IPS-18a (cell line): ENCODE data around the gene UBE2V1.

ENCODE experiments used
- H3K27ac ChIP-seq: one replicate; pipeline ENCODE4 v1.5.1; 2013; ENCODE audit warnings: low read length
- H3K27me3 ChIP-seq: one replicate; pipeline ENCODE4 v1.6.1; 2013; ENCODE audit warnings: mild to moderate bottlenecking, low read length; ENCODE audit not compliant: control insufficient read depth, insufficient read depth
- H3K36me3 ChIP-seq: one replicate; pipeline ENCODE4 v1.6.1; 2013; ENCODE audit warnings: low read depth, low read length; ENCODE audit not compliant: control insufficient read depth
- H3K4me1 ChIP-seq: one replicate; pipeline ENCODE4 v1.6.1; 2013; ENCODE audit warnings: low read depth, low read length; ENCODE audit not compliant: control insufficient read depth
- H3K4me3 ChIP-seq: one replicate; pipeline ENCODE4 v1.5.1; 2013; ENCODE audit warnings: low read length
- H3K9ac ChIP-seq: one replicate; pipeline ENCODE4 v1.6.1; 2013; ENCODE audit warnings: mild to moderate bottlenecking, low read length, moderate library complexity
- H3K9me3 ChIP-seq: one replicate; pipeline ENCODE4 v1.6.1; 2013; ENCODE audit warnings: low read depth, low read length; ENCODE audit not compliant: control insufficient read depth

Gene UBE2V1

GRCh38 chr20:50043573-50044352 is 69.2 kb downstream of the UBE2V1 start:
- Histone ChIP-seq H3K9ac (no peak overlapping the region), H3K9me3 (no peaks in the 10 kb centered on the region), H3K4me3 (no peak overlapping the region), H3K4me1 (no peaks in the 10 kb centered on the region), H3K36me3 (no peaks in the 10 kb centered on the region), H3K27ac (no peak overlapping the region), H3K27me3 (no peaks in the 10 kb centered on the region)

DNA sequence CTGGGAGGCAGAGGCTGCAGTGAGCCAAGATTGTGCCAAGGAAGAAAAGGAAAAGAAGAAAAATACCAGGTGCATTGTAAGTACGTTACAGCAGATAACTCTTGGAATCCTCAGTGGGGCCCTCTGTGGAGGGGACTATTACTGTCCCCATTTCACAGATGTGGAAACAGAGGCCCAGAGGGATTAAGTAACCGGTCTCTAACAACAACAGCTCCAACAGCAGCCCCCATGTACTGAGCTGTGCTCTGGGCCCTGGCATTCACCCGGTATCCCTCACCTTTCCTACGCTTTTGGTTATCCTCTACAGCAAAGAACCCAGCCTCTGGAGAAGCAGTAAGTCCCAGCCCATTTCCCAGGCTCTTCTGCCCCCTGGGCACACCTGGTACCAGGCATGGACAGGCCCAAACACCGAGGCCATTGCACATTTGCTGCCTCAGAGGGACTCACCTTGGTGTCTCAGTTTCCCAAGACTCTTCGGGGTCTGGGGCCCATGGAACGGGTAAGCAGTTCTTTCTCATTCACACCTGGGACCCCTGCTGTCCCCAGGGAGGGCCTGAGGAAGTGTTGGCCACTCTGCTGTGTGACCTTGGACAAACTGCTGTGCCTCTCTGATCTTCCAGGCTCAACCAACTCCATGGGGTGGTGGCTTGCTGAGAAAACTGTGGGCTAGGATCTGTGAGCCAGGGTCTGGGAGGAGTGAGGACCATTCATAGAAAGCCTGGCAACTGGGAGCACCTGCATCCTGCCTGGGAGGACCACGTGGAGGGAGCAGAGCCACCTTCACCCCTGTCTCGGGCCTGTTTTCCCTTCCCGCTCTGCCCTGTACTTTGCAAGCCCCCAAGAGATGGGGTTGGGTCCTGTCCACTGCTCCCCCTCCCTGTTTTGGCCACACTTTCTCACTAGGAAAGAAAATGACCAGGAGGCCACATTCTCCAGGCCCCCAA is 70.3 kb downstream of the UBE2V1 start:
- Histone ChIP-seq H3K27ac (no peak overlapping the region), H3K4me3 (no peak overlapping the region), H3K36me3 (no peaks in the 10 kb centered on the region), H3K9ac (no peak overlapping the region), H3K9me3 (no peaks in the 10 kb centered on the region), H3K27me3 (no peaks in the 10 kb centered on the region), H3K4me1 (no peaks in the 10 kb centered on the region)

DNA sequence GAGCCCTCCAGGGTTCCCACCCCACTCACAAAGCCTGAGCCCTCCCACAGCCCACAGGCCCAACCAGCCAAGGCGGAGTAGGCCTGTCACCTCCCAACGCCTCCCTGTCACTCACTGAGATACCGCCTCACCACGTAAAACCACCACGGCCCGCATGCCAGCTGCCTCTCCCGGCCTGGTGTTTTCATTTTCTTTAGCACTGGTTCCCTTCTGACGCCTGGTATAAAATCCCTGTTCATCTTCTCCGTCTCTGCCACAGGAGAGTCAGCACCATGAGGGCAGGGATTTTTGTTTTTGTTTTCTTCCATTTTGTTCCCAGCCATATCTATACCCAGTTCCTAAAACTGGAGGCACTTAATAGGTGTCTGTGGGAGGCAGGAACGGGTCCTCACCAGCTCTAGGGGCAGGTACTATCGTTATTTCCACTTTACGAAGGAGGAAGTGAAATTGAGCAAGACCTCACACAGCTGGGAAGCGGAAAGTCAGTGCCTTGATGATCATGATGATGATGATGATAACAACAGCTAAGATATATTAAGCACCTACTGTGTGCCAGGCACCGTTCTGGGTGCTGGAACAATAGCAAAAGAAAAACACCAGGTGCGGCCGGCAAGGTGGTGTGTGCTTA is 71.6 kb downstream of the UBE2V1 start:
- Histone ChIP-seq H3K27me3 (no peaks in the 10 kb centered on the region), H3K4me3 (no peak overlapping the region), H3K9me3 (no peaks in the 10 kb centered on the region), H3K4me1 (no peaks in the 10 kb centered on the region), H3K36me3 (no peaks in the 10 kb centered on the region), H3K9ac (no peak overlapping the region), H3K27ac (no peak overlapping the region)

GRCh38 chr20:50040432-50041245 is 72.3 kb downstream of the UBE2V1 start:
- no peak overlapping the region for H3K27ac ChIP-seq
- H3K4me3 ChIP-seq, result no peak overlapping the region
- no peaks in the 10 kb centered on the region for H3K4me1 ChIP-seq
- no peak overlapping the region for H3K9ac ChIP-seq
- H3K27me3 ChIP-seq, result no peaks in the 10 kb centered on the region
- no peaks in the 10 kb centered on the region for H3K9me3 ChIP-seq
- H3K36me3 ChIP-seq, result no peaks in the 10 kb centered on the region

GRCh38 chr20:50039706-50040431 is 73.1 kb downstream of the UBE2V1 start:
- Histone ChIP-seq H3K27me3 (no peaks in the 10 kb centered on the region), H3K36me3 (no peaks in the 10 kb centered on the region), H3K9ac (no peak overlapping the region), H3K27ac (no peak overlapping the region), H3K4me1 (no peaks in the 10 kb centered on the region), H3K4me3 (no peak overlapping the region), H3K9me3 (no peaks in the 10 kb centered on the region)

DNA sequence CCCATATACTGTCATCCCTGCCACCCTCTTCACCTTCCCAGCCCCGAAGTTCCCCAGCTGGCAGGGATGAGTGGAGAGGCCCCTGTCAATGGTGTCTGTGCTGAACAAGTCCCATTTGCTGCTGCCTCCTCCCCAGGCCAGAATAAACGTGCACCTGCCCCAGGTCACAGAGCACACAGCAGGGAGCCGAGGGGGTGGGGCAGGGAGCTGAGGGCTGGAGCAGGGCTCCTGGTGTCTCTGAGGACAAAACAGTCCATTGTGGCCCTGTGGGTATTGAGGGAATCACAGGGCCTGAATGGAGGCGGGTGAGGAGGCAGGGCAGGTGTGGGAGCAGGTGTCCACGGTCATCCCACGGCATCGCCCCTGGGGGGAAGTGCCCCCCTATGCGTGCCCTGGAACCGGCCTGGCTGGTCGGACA is 74.4 kb downstream of the UBE2V1 start:
- Histone ChIP-seq H3K27ac (no peak overlapping the region), H3K4me1 (no peaks in the 10 kb centered on the region), H3K9me3 (no peaks in the 10 kb centered on the region), H3K4me3 (no peak overlapping the region), H3K27me3 (no peaks in the 10 kb centered on the region), H3K36me3 (no peaks in the 10 kb centered on the region), H3K9ac (no peak overlapping the region)

- no peaks in the 10 kb centered on the region for H3K4me1 ChIP-seq
Observed at GRCh38 chr20:50038169-50038568, 74.8 kb downstream of the UBE2V1 start.

DNA sequence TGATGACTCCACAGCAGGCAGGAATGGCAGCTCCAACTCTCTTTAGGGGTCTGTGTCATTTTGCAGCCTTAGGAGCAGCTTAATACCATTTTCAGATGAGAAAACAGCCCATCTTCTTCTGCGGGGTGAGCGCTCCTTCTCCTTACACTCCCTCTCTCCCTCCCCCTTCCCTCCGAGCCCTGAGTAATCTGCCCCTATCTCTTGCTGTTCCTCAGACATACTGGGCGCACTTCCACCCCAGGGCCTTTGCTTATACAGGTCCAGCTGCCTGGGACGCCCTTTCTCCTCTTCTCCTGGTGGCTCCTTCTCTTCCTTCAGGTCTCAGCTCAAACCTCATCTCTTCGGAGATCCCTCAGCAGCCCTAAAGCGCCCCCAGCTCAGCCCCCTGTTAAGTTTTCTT is 75.4 kb downstream of the UBE2V1 start:
- H3K4me1 ChIP-seq, result no peaks in the 10 kb centered on the region
- no peaks in the 10 kb centered on the region for H3K27me3 ChIP-seq
- H3K9ac ChIP-seq, result no peak overlapping the region
- H3K4me3 ChIP-seq, result no peak overlapping the region
- H3K36me3 ChIP-seq, result no peaks in the 10 kb centered on the region
- H3K9me3 ChIP-seq, result no peaks in the 10 kb centered on the region
- no peak overlapping the region for H3K27ac ChIP-seq

More at GRCh38 chr20:50038169-50038568, 74.8 kb downstream of the UBE2V1 start:
- H3K27me3 ChIP-seq, result no peaks in the 10 kb centered on the region
- H3K9me3 ChIP-seq, result no peaks in the 10 kb centered on the region
- no peak overlapping the region for H3K4me3 ChIP-seq
- H3K27ac ChIP-seq, result no peak overlapping the region
- H3K36me3 ChIP-seq, result no peaks in the 10 kb centered on the region
- H3K9ac ChIP-seq, result no peak overlapping the region

GRCh38 chr20:50037123-50037522 is 75.8 kb downstream of the UBE2V1 start:
- H3K36me3 ChIP-seq, result no peaks in the 10 kb centered on the region
- H3K4me1 ChIP-seq, result no peaks in the 10 kb centered on the region
- no peak overlapping the region for H3K4me3 ChIP-seq
- H3K27ac ChIP-seq, result no peak overlapping the region
- H3K9me3 ChIP-seq, result no peaks in the 10 kb centered on the region
- H3K9ac ChIP-seq, result no peak overlapping the region
- H3K27me3 ChIP-seq, result no peaks in the 10 kb centered on the region

- no peaks in the 10 kb centered on the region for H3K27me3 ChIP-seq
- H3K4me3 ChIP-seq, result no peak overlapping the region
- H3K9ac ChIP-seq, result no peak overlapping the region
- H3K4me1 ChIP-seq, result no peaks in the 10 kb centered on the region
- no peak overlapping the region for H3K27ac ChIP-seq
- H3K9me3 ChIP-seq, result no peaks in the 10 kb centered on the region
- no peaks in the 10 kb centered on the region for H3K36me3 ChIP-seq
Observed at GRCh38 chr20:50036703-50037102, 76.2 kb downstream of the UBE2V1 start.
